Endodermal cell (in vitro differentiated cells): ENCODE measurements around the gene AQP7. TPM values are rescaled to one million over a fixed set of nuclear protein-coding genes. Genes with fewer than 3 reads are reported as not detected.

ENCODE experiments used
- DNase-seq: peaks from one replicate; pipeline ENCODE4 v3.0.0-alpha.2; 2017
- H3K27ac ChIP-seq: 2 replicates; pipeline ENCODE4 v1.5.1; 2013; ENCODE audit warnings: mild to moderate bottlenecking, low read depth, low read length, moderate library complexity
- H3K27me3 ChIP-seq: 2 replicates; pipeline ENCODE4 v1.6.1; 2013; ENCODE audit warnings: mild to moderate bottlenecking, low read length, moderate library complexity; ENCODE audit not compliant: insufficient read depth, control insufficient read depth, poor library complexity, severe bottlenecking
- H3K36me3 ChIP-seq: 2 replicates; pipeline ENCODE4 v1.7.0; 2013; ENCODE audit warnings: mild to moderate bottlenecking, low read length, moderate library complexity; ENCODE audit not compliant: control insufficient read depth, insufficient read depth
- H3K4me1 ChIP-seq: one replicate; pipeline ENCODE4 v1.7.0; 2013; ENCODE audit warnings: low read length; ENCODE audit not compliant: control insufficient read depth, insufficient read depth
- H3K4me3 ChIP-seq: 2 replicates; pipeline ENCODE4 v1.5.1; 2013; ENCODE audit warnings: mild to moderate bottlenecking, low read length, moderate library complexity
- H3K9ac ChIP-seq: 2 replicates; pipeline ENCODE4 v1.6.1; 2013; ENCODE audit warnings: mild to moderate bottlenecking, low read length, moderate library complexity; ENCODE audit not compliant: poor library complexity, severe bottlenecking; ENCODE audit errors: extremely low read depth
- H3K9me3 ChIP-seq: 2 replicates; pipeline ENCODE4 v1.6.1; 2013; ENCODE audit warnings: mild to moderate bottlenecking, low read length, moderate library complexity; ENCODE audit not compliant: control insufficient read depth
- H3K27ac Mint-ChIP-seq: 2 replicates; pipeline ENCODE4 v1.8.0; 2020; ENCODE audit warnings: mixed read lengths
- H3K27me3 Mint-ChIP-seq: 2 replicates; pipeline ENCODE4 v1.8.0; 2021; ENCODE audit warnings: mild to moderate bottlenecking, mixed read lengths; ENCODE audit not compliant: insufficient read depth
- H3K36me3 Mint-ChIP-seq: 2 replicates; pipeline ENCODE4 v1.8.0; 2020; ENCODE audit warnings: low read depth, mixed read lengths
- H3K4me1 Mint-ChIP-seq: 2 replicates; pipeline ENCODE4 v1.8.0; 2020; ENCODE audit warnings: mixed read lengths
- H3K4me3 Mint-ChIP-seq: 2 replicates; pipeline ENCODE4 v1.8.0; 2020; ENCODE audit warnings: mild to moderate bottlenecking, moderate library complexity, mixed read lengths
- H3K9me3 Mint-ChIP-seq: 2 replicates; pipeline ENCODE4 v1.8.0; 2020; ENCODE audit warnings: mild to moderate bottlenecking, mixed read lengths
- WGBS, 2 experiments: methylation state at CpG; one replicate each; pipeline versions ENCODE4 v1.1.5 to v1.1.7; 2013; ENCODE audit warnings: missing lambda C conversion rate in 2 of 2, mixed read lengths in 1 of 2; ENCODE audit not compliant: insufficient coverage in 1 of 2, insufficient read length in 1 of 2; 5-methylcytosine and 5-hydroxymethylcytosine counted together
- total RNA-seq, 2 donors: library from RNA; stranded (reverse); fragmentation: NEBNext Ultra II Directional in 1 of 2; extraction: Animal tissue kit (Norgen Biotek cat#: 25700) in 1 of 2; gene quantifications; 2 replicates in 1 of 2; 3 replicates in 1 of 2; pipeline ENCODE4 v1.2.1, GENCODE V29; 2021
- TF ChIP-seq, protein P1 (sequence below): fragments of 200-600 bp; sonication (generic); conservative IDR thresholded peaks from 2 replicates; pipeline ENCODE4 v1.5.0; 2021; ENCODE audit warnings: antibody characterized with exemption, mild to moderate bottlenecking

The AQP7 gene
- total RNA-seq, 2 donors from 2014 or later = 0.38 TPM; not detected in 1

DNA sequence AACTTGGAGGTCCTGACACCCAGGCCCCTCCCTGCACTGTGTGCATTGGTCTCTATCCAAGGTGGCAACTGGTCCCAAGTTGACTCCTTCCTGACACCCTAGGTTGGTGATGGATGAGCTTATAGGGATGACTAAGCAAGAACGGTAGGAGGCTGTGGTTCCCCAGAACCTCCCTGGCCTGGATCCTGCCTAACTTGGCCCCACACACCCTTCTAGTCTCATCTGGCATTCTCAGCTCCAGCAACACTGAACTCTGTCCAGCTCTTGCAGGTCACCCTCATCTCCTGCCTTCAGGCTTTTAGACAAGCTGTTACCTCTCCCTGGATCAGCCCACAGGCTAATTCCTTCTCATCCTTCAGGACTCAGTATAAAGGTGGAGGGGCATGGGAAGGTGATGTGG lies 28.6 kb upstream of the AQP7 start:
- Mint-ChIP-seq H3K9me3 (no peaks in the 10 kb centered on the region), H3K4me1 (peaks cover 5% of the 10 kb centered on the region), H3K27ac (no peak overlapping the region), H3K36me3 (no peaks in the 10 kb centered on the region), H3K27me3 (no peaks in the 10 kb centered on the region), H3K4me3 (no peak overlapping the region)
- Histone ChIP-seq H3K4me3 (no peak overlapping the region), H3K36me3 (no peaks in the 10 kb centered on the region), H3K27me3 (no peaks in the 10 kb centered on the region), H3K27ac (no peak overlapping the region), H3K9me3 (no peaks in the 10 kb centered on the region), H3K9ac (no peak overlapping the region), H3K4me1 (no peaks in the 10 kb centered on the region)
- TF ChIP-seq, protein P1, sequence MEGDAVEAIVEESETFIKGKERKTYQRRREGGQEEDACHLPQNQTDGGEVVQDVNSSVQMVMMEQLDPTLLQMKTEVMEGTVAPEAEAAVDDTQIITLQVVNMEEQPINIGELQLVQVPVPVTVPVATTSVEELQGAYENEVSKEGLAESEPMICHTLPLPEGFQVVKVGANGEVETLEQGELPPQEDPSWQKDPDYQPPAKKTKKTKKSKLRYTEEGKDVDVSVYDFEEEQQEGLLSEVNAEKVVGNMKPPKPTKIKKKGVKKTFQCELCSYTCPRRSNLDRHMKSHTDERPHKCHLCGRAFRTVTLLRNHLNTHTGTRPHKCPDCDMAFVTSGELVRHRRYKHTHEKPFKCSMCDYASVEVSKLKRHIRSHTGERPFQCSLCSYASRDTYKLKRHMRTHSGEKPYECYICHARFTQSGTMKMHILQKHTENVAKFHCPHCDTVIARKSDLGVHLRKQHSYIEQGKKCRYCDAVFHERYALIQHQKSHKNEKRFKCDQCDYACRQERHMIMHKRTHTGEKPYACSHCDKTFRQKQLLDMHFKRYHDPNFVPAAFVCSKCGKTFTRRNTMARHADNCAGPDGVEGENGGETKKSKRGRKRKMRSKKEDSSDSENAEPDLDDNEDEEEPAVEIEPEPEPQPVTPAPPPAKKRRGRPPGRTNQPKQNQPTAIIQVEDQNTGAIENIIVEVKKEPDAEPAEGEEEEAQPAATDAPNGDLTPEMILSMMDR = no peak
- WGBS, 2 experiments = 80 to 100% methylated on average over 1 of the region's 1 CpG
- no peak for DNase-seq

GRCh38 chr9:33429256-33429985 lies 27.1 kb upstream of the AQP7 start:
- H3K27ac Mint-ChIP-seq = no peak overlapping the region
- TF ChIP-seq, protein P1 = no peak
- H3K9me3 Mint-ChIP-seq = no peaks in the 10 kb centered on the region

GRCh38 chr9:33426843-33427293 lies 24.5 kb upstream of the AQP7 start:
- WGBS, 2 experiments = 90 to 98% methylated on average over 6 to 7 of the region's 7 CpGs
- Histone ChIP-seq H3K27me3 (no peaks in the 10 kb centered on the region), H3K9ac (no peak overlapping the region), H3K4me3 (no peak overlapping the region), H3K9me3 (no peaks in the 10 kb centered on the region), H3K27ac (no peak overlapping the region), H3K4me1 (no peaks in the 10 kb centered on the region), H3K36me3 (no peaks in the 10 kb centered on the region)
- Mint-ChIP-seq H3K36me3 (no peaks in the 10 kb centered on the region), H3K27me3 (no peaks in the 10 kb centered on the region), H3K4me1 (peaks cover 4% of the 10 kb centered on the region), H3K27ac (no peak overlapping the region), H3K4me3 (no peak overlapping the region), H3K9me3 (peaks cover 5% of the 10 kb centered on the region)
- no peak for DNase-seq
- TF ChIP-seq, protein P1 = no peak

More at GRCh38 chr9:33429256-33429985, 27.1 kb upstream of the AQP7 start:
- Histone ChIP-seq H3K27me3 (no peaks in the 10 kb centered on the region), H3K9me3 (no peaks in the 10 kb centered on the region), H3K27ac (no peak overlapping the region), H3K36me3 (no peaks in the 10 kb centered on the region), H3K4me1 (no peaks in the 10 kb centered on the region), H3K9ac (no peak overlapping the region), H3K4me3 (no peak overlapping the region)
- H3K4me1 Mint-ChIP-seq = peaks cover 3% of the 10 kb centered on the region
- H3K36me3 Mint-ChIP-seq = no peaks in the 10 kb centered on the region
- no peaks in the 10 kb centered on the region for H3K27me3 Mint-ChIP-seq
- no peak for DNase-seq
- WGBS, 2 experiments = 100% methylated on average over 1 to 2 of the region's 3 CpGs
- no peak overlapping the region for H3K4me3 Mint-ChIP-seq
